Panc1 (cell line): ENCODE results near the gene SYT9. TPM values are rescaled to one million over a fixed set of nuclear protein-coding genes. Genes with fewer than 3 reads are reported as not detected.

Experiments
- ATAC-seq: fragments of 200-7000 bp; cut with Tn5 transposase; 2 replicates; pipeline ENCODE4 v1.9.1; 2020; ENCODE audit warnings: mild to moderate bottlenecking, moderate library complexity
- BruUV-seq: library from RNA; stranded (reverse); fragments of 400-500 nt; replicated peaks from 2 replicates; lab custom pipeline; 2021; lab: Mats Ljungman, UMichigan
- CTCF ChIA-PET: fragments of 300-600 bp; sonication (Branson Sonifier 250); formaldehyde crosslinking; loops from one replicate; lab custom pipeline; 2022; ENCODE audit warnings: antibody characterized with exemption; lab: Charles Lee
- POLR2A ChIA-PET: fragments of 300-600 bp; sonication (Branson Sonifier 250); formaldehyde crosslinking; loops from one replicate; lab custom pipeline; 2022; ENCODE audit warnings: antibody characterized with exemption; lab: Charles Lee
- DNase-seq: peaks from one replicate; pipeline ENCODE4 v3.0.0-alpha.2; 2010; ENCODE audit warnings: low read depth, low spot score
- H3K27ac ChIP-seq: 2 replicates; pipeline ENCODE4 v1.5.1; 2011; ENCODE audit warnings: mild to moderate bottlenecking, low read length, inconsistent platforms
- H3K27me3 ChIP-seq: fragments of 200-500 bp; sonication (Bioruptor generic); 2 replicates; pipeline ENCODE4 v1.6.0; 2014; ENCODE audit warnings: low read length, inconsistent platforms; ENCODE audit not compliant: control insufficient read depth, insufficient read depth
- H3K36me3 ChIP-seq: fragments of 200-500 bp; sonication (Bioruptor generic); 2 replicates; pipeline ENCODE4 v1.5.1; 2014; ENCODE audit warnings: inconsistent platforms, mild to moderate bottlenecking, low read length, moderate library complexity; ENCODE audit not compliant: control insufficient read depth, insufficient read depth
- H3K4me1 ChIP-seq: 2 replicates; pipeline ENCODE4 v1.5.1; 2011; ENCODE audit warnings: inconsistent platforms, mild to moderate bottlenecking, low read length, moderate library complexity; ENCODE audit not compliant: control insufficient read depth, insufficient read depth
- H3K4me3 ChIP-seq, 2 experiments: 2 replicates each; pipeline ENCODE4 v1.5.1; 2011 to 2012; ENCODE audit warnings: low read depth in 2 of 2, low read length in 2 of 2, mild to moderate bottlenecking in 2 of 2, inconsistent platforms in 1 of 2, moderate library complexity in 1 of 2
- H3K9me3 ChIP-seq: fragments of 200-500 bp; sonication (Bioruptor generic); 2 replicates; pipeline ENCODE4 v1.5.1; 2014; ENCODE audit warnings: low read depth, mild to moderate bottlenecking, inconsistent platforms, low read length, moderate library complexity; ENCODE audit not compliant: control insufficient read depth, insufficient read depth
- POLR2AphosphoS5 ChIP-seq: IDR thresholded peaks from 2 replicates; pipeline ENCODE4 v1.6.1; 2012; ENCODE audit warnings: mild to moderate bottlenecking, low read depth, low read length, moderate library complexity
- SIN3A ChIP-seq: IDR thresholded peaks from 2 replicates; pipeline ENCODE4 v1.6.1; 2012; ENCODE audit warnings: low read depth, mild to moderate bottlenecking, low read length, moderate library complexity, borderline replicate concordance; ENCODE audit not compliant: insufficient read depth
- TCF7L2 ChIP-seq: IDR thresholded peaks from 2 replicates; pipeline ENCODE4 v1.6.1; 2011; ENCODE audit warnings: mild to moderate bottlenecking, low read depth, low read length, inconsistent platforms
- in situ Hi-C: cut with HindIII; loops from 2 replicates; pipeline ENCODE4 v1.10.0; 2016; ENCODE audit warnings: low sequenced_read_pairs, low pct_unique_long_range_greater_than_20kb
- intact Hi-C: fragments of 100-400 bp; cut with micrococcal nuclease; formaldehyde crosslinking; loops from one replicate; pipeline ENCODE4 v1.10.0; 2022; ENCODE audit not compliant: unreplicated experiment
- total RNA-seq: library from RNA; stranded (reverse); gene quantifications from one replicate; pipeline ENCODE4 v1.2.1, GENCODE V29; 2021; ENCODE audit not compliant: unreplicated experiment
- TF ChIP-seq, protein P1 (sequence below): fragments of 450-650 bp; IDR thresholded peaks from 2 replicates; pipeline ENCODE4 v1.5.1; 2017; ENCODE audit warnings: mild to moderate bottlenecking
- TF ChIP-seq, protein P2 (sequence below), 2 experiments: IDR thresholded peaks; 2 replicates each; pipeline ENCODE4 v1.6.1; 2011 to 2012; ENCODE audit warnings: low read depth in 2 of 2, control low read depth in 1 of 2, low read length in 1 of 2, mild to moderate bottlenecking in 1 of 2, moderate library complexity in 1 of 2; ENCODE audit not compliant: insufficient read depth in 1 of 2

SYT9 gene
- total RNA-seq, 1 experiment from 2014 or later, result 3.7 TPM

DNA sequence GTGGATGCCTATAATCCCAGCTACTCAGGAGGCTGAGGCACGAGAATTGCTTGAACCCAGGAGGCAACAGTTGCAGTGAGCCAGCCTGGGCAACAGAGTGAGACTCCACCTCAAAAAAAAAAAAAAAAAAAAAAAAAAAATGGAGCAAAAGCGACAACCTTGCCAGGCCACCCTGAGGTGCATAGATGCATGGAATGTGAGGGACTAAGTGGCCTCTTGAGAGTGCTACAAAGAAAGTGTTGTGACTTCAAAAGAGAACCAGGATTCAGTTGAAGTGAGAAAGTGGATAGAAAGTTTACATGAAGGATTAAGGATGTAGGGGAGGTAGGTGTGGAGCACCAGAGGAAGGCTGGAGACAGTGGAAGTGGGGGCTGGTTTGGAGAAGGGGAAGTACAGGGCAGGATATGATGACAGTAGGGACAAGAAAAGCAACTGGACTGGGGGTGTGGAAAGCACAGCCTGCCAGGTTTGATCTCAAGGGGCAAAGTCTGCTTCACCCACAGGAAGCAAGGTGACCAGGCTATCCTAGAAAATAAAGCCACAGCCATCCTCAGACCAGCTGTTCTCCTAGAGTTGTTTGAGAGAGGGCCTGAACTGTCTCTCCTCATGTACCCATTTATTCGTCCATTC lies 197.6 kb downstream of the SYT9 start:
- POLR2A ChIA-PET, result no interaction called here
- Histone ChIP-seq H3K4me1 (no peaks in the 10 kb centered on the region), H3K27ac (no peak overlapping the region), H3K36me3 (no peaks in the 10 kb centered on the region), H3K4me3 (no peak overlapping the region), H3K9me3 (no peaks in the 10 kb centered on the region), H3K27me3 (peaks cover 2% of the 10 kb centered on the region; the same call in 1 of the 2 replicates)
- TF ChIP-seq, protein P1, sequence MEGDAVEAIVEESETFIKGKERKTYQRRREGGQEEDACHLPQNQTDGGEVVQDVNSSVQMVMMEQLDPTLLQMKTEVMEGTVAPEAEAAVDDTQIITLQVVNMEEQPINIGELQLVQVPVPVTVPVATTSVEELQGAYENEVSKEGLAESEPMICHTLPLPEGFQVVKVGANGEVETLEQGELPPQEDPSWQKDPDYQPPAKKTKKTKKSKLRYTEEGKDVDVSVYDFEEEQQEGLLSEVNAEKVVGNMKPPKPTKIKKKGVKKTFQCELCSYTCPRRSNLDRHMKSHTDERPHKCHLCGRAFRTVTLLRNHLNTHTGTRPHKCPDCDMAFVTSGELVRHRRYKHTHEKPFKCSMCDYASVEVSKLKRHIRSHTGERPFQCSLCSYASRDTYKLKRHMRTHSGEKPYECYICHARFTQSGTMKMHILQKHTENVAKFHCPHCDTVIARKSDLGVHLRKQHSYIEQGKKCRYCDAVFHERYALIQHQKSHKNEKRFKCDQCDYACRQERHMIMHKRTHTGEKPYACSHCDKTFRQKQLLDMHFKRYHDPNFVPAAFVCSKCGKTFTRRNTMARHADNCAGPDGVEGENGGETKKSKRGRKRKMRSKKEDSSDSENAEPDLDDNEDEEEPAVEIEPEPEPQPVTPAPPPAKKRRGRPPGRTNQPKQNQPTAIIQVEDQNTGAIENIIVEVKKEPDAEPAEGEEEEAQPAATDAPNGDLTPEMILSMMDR, result no peak
- TF ChIP-seq, protein P2, sequence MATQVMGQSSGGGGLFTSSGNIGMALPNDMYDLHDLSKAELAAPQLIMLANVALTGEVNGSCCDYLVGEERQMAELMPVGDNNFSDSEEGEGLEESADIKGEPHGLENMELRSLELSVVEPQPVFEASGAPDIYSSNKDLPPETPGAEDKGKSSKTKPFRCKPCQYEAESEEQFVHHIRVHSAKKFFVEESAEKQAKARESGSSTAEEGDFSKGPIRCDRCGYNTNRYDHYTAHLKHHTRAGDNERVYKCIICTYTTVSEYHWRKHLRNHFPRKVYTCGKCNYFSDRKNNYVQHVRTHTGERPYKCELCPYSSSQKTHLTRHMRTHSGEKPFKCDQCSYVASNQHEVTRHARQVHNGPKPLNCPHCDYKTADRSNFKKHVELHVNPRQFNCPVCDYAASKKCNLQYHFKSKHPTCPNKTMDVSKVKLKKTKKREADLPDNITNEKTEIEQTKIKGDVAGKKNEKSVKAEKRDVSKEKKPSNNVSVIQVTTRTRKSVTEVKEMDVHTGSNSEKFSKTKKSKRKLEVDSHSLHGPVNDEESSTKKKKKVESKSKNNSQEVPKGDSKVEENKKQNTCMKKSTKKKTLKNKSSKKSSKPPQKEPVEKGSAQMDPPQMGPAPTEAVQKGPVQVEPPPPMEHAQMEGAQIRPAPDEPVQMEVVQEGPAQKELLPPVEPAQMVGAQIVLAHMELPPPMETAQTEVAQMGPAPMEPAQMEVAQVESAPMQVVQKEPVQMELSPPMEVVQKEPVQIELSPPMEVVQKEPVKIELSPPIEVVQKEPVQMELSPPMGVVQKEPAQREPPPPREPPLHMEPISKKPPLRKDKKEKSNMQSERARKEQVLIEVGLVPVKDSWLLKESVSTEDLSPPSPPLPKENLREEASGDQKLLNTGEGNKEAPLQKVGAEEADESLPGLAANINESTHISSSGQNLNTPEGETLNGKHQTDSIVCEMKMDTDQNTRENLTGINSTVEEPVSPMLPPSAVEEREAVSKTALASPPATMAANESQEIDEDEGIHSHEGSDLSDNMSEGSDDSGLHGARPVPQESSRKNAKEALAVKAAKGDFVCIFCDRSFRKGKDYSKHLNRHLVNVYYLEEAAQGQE (IDR thresholded peaks at IDR 0.05; ENCODE audit: insufficient read depth in 1 of 2, low read depth in 2 of 2, low read length in 1 of 2), result no peak
- TF ChIP-seq POLR2AphosphoS5, result no peak
- TF ChIP-seq TCF7L2, result no peak
- TF ChIP-seq SIN3A, result no peak
- ATAC-seq (no peak), DNase-seq (no peak)
- BruUV-seq, result no TSS peak
- in situ Hi-C loops (no loop called here), intact Hi-C loops (loop anchor here (10.0 kb wide), 1 partner anchor 305 kb away; no protein-coding TSS in a partner anchor)
- CTCF ChIA-PET, result no interaction called here

DNA sequence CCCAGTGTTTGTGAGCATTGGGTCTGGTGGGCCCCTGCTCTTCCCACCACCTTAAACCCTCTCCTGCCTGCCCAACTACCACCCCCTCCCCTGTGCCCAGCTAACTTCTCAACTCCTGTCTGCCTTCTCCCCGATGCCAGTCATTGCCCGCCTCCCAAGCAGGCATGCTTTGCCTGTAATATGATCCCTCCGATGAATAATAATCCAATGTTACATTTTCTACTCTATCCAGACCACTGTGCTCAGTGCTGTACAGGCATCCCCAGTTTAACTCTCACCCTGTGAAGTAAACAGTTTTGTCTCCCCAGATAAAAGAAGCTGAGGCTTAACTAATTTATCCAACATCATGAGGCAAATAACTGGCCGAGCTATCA lies 198.1 kb downstream of the SYT9 start:
- no peak for ATAC-seq
- POLR2A ChIA-PET, result no interaction called here
- no TSS peak for BruUV-seq
- no peak for DNase-seq
- intact Hi-C loops (loop anchor here (10.0 kb wide), 1 partner anchor 305 kb away; no protein-coding TSS in a partner anchor), in situ Hi-C loops (no loop called here)
- H3K27ac ChIP-seq, result no peak overlapping the region
- H3K27me3 ChIP-seq, result no peaks in the 10 kb centered on the region
- H3K9me3 ChIP-seq, result no peaks in the 10 kb centered on the region
- H3K4me1 ChIP-seq, result no peaks in the 10 kb centered on the region
- TF ChIP-seq, protein P2 (IDR thresholded peaks at IDR 0.05; ENCODE audit: insufficient read depth in 1 of 2, low read depth in 2 of 2, low read length in 1 of 2), result no peak
- TF ChIP-seq, protein P1, result no peak
- TF ChIP-seq TCF7L2 (no peak), POLR2AphosphoS5 (no peak), SIN3A (no peak)
- H3K36me3 ChIP-seq, result no peaks in the 10 kb centered on the region
- CTCF ChIA-PET, result no interaction called here
- no peak overlapping the region for H3K4me3 ChIP-seq
